K562 (cell line): ENCODE results near the gene RBM19.

ENCODE experiments used
- ARID2 ChIP-seq: fragments of 450-650 bp; IDR thresholded peaks from 2 replicates; pipeline ENCODE4 v1.6.1; 2017; ENCODE audit warnings: antibody characterized with exemption, mild to moderate bottlenecking
- CTCF ChIP-seq, 3 experiments: IDR thresholded peaks in 2 of 3; conservative IDR thresholded peaks in 1 of 3; 2 replicates each; pipeline ENCODE4 v1.5.1; 2011 to 2012; ENCODE audit warnings: low read length in 3 of 3, mild to moderate bottlenecking in 3 of 3, control low read depth in 2 of 3, improper control_type of control experiment in 1 of 3, inconsistent platforms in 1 of 3, low read depth in 1 of 3, mixed read lengths in 1 of 3, moderate library complexity in 1 of 3; ENCODE audit not compliant: insufficient read depth in 2 of 3
- E2F6 ChIP-seq, 2 experiments: IDR thresholded peaks; 2 replicates each; pipeline ENCODE4 v1.6.1; 2011; ENCODE audit warnings: borderline replicate concordance in 1 of 2, control low read depth in 1 of 2, low read depth in 1 of 2, low read length in 1 of 2, mild to moderate bottlenecking in 1 of 2, mixed read lengths in 1 of 2, moderate library complexity in 1 of 2; ENCODE audit not compliant: insufficient read depth in 1 of 2, insufficient read length in 1 of 2, poor library complexity in 1 of 2, severe bottlenecking in 1 of 2; ENCODE audit errors: extremely low read depth in 1 of 2
- EHMT2 ChIP-seq: fragments of 450-650 bp; IDR thresholded peaks from 2 replicates; pipeline ENCODE4 v1.6.1; 2018; ENCODE audit warnings: antibody characterized with exemption
- FOXP4 ChIP-seq: sonication (generic); formaldehyde crosslinking; IDR thresholded peaks from 2 replicates; pipeline ENCODE4 v1.8.0; 2022; ENCODE audit warnings: mild to moderate bottlenecking, missing genetic modification reagents, borderline replicate concordance
- KAT7 ChIP-seq: sonication (generic); formaldehyde crosslinking; IDR thresholded peaks from 2 replicates; pipeline ENCODE4 v1.8.0; 2022; ENCODE audit warnings: missing genetic modification reagents, mild to moderate bottlenecking, borderline replicate concordance
- MAX ChIP-seq: sonication (generic); formaldehyde crosslinking; IDR thresholded peaks from 2 replicates; pipeline ENCODE4 v1.9.0; 2022; ENCODE audit warnings: mild to moderate bottlenecking, missing genetic modification reagents
- MECOM ChIP-seq: fragments of 250-450 bp; sonication (Bioruptor Pico); IDR thresholded peaks from 2 replicates; pipeline ENCODE4 v1.8.0; 2022; ENCODE audit warnings: inconsistent platforms
- NFIC ChIP-seq: fragments of 450-650 bp; IDR thresholded peaks from 2 replicates; pipeline ENCODE4 v1.6.1; 2017; ENCODE audit warnings: mild to moderate bottlenecking, inconsistent platforms
- POLR2AphosphoS2 ChIP-seq: IDR thresholded peaks from 2 replicates; pipeline ENCODE4 v1.6.1; 2012; ENCODE audit warnings: low read length, improper control_type of control experiment
- USF2 ChIP-seq: sonication (generic); formaldehyde crosslinking; IDR thresholded peaks from 2 replicates; pipeline ENCODE4 v1.5.0; 2020; ENCODE audit warnings: missing genetic modification reagents
- ZNF253 ChIP-seq: fragments of 250-450 bp; sonication (Bioruptor Pico); conservative IDR thresholded peaks from 2 replicates; pipeline ENCODE4 v1.6.1; 2021; ENCODE audit warnings: mild to moderate bottlenecking

- TF ChIP-seq E2F6 (IDR thresholded peaks at IDR 0.05; ENCODE audit: borderline replicate concordance in 1 of 2, extremely low read depth in 1 of 2, insufficient read depth in 1 of 2, insufficient read length in 1 of 2, low read depth in 1 of 2, low read length in 1 of 2, poor library complexity in 1 of 2, severe bottlenecking in 1 of 2) (no peak), ZNF253 (CRISPR knock-in tag) (no peak), MAX (CRISPR knock-in tag) (no peak), KAT7 (CRISPR knock-in tag) (no peak), ARID2 (no peak), POLR2AphosphoS2 (no peak), CTCF (IDR thresholded peaks at IDR 0.05 in 2 of 3, conservative IDR thresholded peaks at IDR 0.05 in 1 of 3; ENCODE audit: insufficient read depth in 2 of 3, low read depth in 1 of 3, low read length in 3 of 3) (no peak), MECOM (CRISPR knock-in tag) (no peak), USF2 (CRISPR knock-in tag) (no peak), FOXP4 (CRISPR knock-in tag) (no peak), EHMT2 (no peak), NFIC (no peak)
These were observed 23.9 kb downstream of the RBM19 start for GRCh38 chr12:113942209-113942608.
